GM19239 (cell line): ENCODE results near the gene FAM83G.
"Not testable (repeated sequence)": the region's sequence is repeated elsewhere in the genome, so short reads cannot be mapped to it uniquely, and the experiment has no call there.

ENCODE experiments used
- DNase-seq: peaks from one replicate; pipeline ENCODE4 v3.0.0; 2011; ENCODE audit warnings: low spot score; ENCODE audit not compliant: insufficient read length
- FAIRE-seq: peaks from 2 replicates; lab custom pipeline; 2011; peaks lifted over from hg19 to GRCh38; lab: Jason Lieb, UNC

Gene FAM83G

DNA sequence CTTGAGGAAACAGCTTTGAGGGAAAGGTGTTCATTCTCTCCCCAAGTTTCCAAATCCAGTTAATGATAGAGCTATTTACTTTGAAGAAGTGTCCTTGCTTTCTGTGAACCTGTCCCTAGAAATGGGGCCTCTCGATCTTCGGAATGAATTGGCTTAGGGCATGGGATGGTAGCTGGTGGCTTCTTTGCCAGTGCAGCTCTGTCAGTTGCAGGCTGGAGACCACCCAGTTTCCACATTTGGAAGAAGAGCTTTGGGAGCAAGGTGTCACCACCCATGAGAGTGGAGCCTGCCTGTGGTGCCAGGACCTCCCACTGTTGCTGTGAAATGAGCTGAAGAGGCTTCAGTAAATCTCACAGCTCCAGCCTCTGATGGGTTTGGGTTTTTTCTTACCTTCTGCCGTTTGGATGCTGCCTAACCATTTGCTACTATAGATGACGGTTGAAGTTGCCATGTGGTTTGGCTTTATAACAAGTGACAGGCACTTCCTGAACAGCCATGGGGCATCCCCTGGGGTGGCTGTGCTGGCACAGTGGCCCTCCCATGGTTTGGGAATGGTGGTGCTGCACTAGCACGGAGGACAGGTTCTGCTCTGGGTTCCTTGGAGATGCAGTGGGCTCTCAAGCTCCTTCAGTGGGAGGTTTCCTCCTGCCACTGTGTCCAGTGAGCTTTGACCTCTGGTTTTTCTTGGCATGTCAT is 72.1 kb downstream of the FAM83G start:
- FAIRE-seq (peak; percentile 47), DNase-seq (no peak)

DNA sequence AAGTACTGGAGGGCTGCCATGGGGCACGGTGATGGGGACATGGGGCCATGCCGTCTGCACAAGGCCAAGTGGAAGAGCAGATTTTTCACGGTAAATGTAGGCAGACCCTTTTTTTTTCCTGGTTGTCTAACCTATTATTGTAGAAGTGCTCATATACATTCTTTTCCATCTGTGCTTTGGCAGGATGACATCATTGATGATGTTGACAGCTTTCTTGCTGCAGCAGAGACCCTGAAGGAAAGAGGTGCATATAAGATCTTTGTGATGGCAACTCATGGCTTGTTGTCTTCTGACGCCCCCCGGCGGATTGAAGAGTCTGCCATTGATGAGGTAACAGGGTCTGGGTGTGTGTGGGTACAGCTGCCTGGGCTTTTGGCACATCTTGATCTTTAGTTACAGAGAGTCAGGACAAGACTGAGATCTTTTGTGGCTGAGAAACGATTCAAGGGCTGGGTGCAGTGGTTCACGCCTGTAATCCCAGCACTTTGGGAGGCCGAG is 75.9 kb downstream of the FAM83G start:
- DNase-seq (no peak), FAIRE-seq (no peak)

GRCh38 chr17:18925187-18925586 is 79.4 kb downstream of the FAM83G start:
- DNase-seq (no peak), FAIRE-seq (peak; percentile 80)

DNA sequence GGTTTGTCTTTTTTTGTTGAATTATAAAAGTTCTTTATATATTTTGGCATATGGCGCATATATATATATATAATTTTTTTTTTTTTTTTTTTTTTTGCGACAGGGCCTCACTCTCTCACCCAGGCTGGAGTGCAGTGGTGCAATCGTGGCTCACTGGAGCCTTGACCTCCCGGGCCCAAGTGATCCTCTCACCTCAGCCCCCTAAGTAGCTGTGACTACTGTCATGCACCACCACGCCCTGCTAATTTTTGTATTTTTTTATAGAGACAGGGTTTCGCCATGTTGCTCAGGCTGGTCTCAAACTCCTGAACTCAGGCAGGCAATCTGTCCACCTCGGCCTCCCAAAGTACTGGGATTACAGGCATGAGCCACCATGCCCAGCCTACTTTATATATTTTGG is 82.0 kb downstream of the FAM83G start:
- DNase-seq: not testable (repeated sequence)
- FAIRE-seq: peak; percentile 61

- FAIRE-seq: no peak
- DNase-seq: no peak
Observed at GRCh38 chr17:18921912-18922451, 82.6 kb downstream of the FAM83G start.

- DNase-seq: no peak
- FAIRE-seq: no peak
Observed at GRCh38 chr17:18921485-18921884, 83.1 kb downstream of the FAM83G start.

GRCh38 chr17:18920911-18921441 is 83.6 kb downstream of the FAM83G start:
- FAIRE-seq: peak; percentile 97

DNA sequence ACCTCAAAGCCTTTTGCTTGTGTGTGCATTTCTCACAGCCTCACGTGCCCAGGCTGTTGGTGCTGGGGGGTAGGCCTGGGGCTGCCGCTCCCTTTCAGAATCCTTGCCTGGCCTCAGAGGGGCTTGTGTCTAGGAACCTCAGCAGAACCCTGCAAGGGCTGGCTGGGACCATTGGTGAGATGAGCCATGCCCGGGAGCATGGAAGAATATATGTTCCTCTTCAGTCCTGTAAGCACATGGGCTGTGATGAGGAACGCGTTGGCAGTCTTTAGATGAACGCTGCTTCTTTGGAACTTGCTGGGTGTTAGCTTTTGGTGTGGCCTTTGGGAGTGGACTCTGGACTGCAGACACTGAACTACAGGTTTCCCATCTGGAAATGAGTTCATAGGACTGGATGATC is 84.6 kb downstream of the FAM83G start:
- FAIRE-seq: peak; percentile 70
- no peak for DNase-seq

More at GRCh38 chr17:18920911-18921441, 83.6 kb downstream of the FAM83G start:
- no peak for DNase-seq
